Measurements from ENCODE around the gene REELD1. TPM values are rescaled to one million over a fixed set of nuclear protein-coding genes. Genes with fewer than 3 reads are reported as not detected.

The REELD1 gene
- total RNA-seq, 1 donor, result not detected

GRCh38 chr4:146202665-146203064 is 11.7 kb upstream of the REELD1 start:
- Histone ChIP-seq H4K20me1 (ENCODE audit: insufficient read depth, low read length) (no peaks in the 10 kb centered on the region), H3K4me2 (ENCODE audit: insufficient read depth, low read length) (no peak overlapping the region), H3K4me1 (ENCODE audit: insufficient read depth, low read length) (no peaks in the 10 kb centered on the region), H3K9me3 (ENCODE audit: low read depth, low read length) (no peaks in the 10 kb centered on the region), H3K36me3 (ENCODE audit: insufficient read depth, low read length) (no peaks in the 10 kb centered on the region), H3K79me2 (ENCODE audit: insufficient read depth, low read length) (no peaks in the 10 kb centered on the region), H2AFZ (ENCODE audit: low read length) (no peak overlapping the region), H3K27me3 (ENCODE audit: insufficient read depth, low read length) (peaks cover 3% of the 10 kb centered on the region), H3K27ac (ENCODE audit: low read depth, low read length) (no peak overlapping the region), H3K4me3 (ENCODE audit: insufficient read depth, low read length) (no peak overlapping the region)
- TF ChIP-seq, protein P1, sequence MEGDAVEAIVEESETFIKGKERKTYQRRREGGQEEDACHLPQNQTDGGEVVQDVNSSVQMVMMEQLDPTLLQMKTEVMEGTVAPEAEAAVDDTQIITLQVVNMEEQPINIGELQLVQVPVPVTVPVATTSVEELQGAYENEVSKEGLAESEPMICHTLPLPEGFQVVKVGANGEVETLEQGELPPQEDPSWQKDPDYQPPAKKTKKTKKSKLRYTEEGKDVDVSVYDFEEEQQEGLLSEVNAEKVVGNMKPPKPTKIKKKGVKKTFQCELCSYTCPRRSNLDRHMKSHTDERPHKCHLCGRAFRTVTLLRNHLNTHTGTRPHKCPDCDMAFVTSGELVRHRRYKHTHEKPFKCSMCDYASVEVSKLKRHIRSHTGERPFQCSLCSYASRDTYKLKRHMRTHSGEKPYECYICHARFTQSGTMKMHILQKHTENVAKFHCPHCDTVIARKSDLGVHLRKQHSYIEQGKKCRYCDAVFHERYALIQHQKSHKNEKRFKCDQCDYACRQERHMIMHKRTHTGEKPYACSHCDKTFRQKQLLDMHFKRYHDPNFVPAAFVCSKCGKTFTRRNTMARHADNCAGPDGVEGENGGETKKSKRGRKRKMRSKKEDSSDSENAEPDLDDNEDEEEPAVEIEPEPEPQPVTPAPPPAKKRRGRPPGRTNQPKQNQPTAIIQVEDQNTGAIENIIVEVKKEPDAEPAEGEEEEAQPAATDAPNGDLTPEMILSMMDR (IDR thresholded peaks at IDR 0.05; ENCODE audit: extremely low read depth, low read depth, low read length), result no peak
- no peak for DNase-seq (ENCODE audit: insufficient read length, low spot score, missing footprints)

GRCh38 chr4:146207410-146207809 is 6.9 kb upstream of the REELD1 start:
- TF ChIP-seq, protein P1 (IDR thresholded peaks at IDR 0.05; ENCODE audit: extremely low read depth, low read depth, low read length), result no peak
- no peak overlapping the region for H3K27ac ChIP-seq (ENCODE audit: low read depth, low read length)
- H3K4me1 ChIP-seq (ENCODE audit: insufficient read depth, low read length), result no peaks in the 10 kb centered on the region
- DNase-seq (ENCODE audit: insufficient read length, low spot score, missing footprints), result no peak
- H3K36me3 ChIP-seq (ENCODE audit: insufficient read depth, low read length), result no peaks in the 10 kb centered on the region
- no peak overlapping the region for H3K4me2 ChIP-seq (ENCODE audit: insufficient read depth, low read length)
- H3K4me3 ChIP-seq (ENCODE audit: insufficient read depth, low read length), result no peak overlapping the region
- H3K9me3 ChIP-seq (ENCODE audit: low read depth, low read length), result no peaks in the 10 kb centered on the region
- H4K20me1 ChIP-seq (ENCODE audit: insufficient read depth, low read length), result no peaks in the 10 kb centered on the region
- no peaks in the 10 kb centered on the region for H3K79me2 ChIP-seq (ENCODE audit: insufficient read depth, low read length)
- no peak overlapping the region for H2AFZ ChIP-seq (ENCODE audit: low read length)
- H3K27me3 ChIP-seq (ENCODE audit: insufficient read depth, low read length), result peaks cover 13% of the 10 kb centered on the region

GRCh38 chr4:146210890-146211289 is 3.4 kb upstream of the REELD1 start:
- no peak overlapping the region for H3K4me2 ChIP-seq (ENCODE audit: insufficient read depth, low read length)
- H3K4me3 ChIP-seq (ENCODE audit: insufficient read depth, low read length), result no peak overlapping the region
- DNase-seq (ENCODE audit: insufficient read length, low spot score, missing footprints), result no peak
- H3K79me2 ChIP-seq (ENCODE audit: insufficient read depth, low read length), result no peaks in the 10 kb centered on the region
- H4K20me1 ChIP-seq (ENCODE audit: insufficient read depth, low read length), result no peaks in the 10 kb centered on the region
- H3K9me3 ChIP-seq (ENCODE audit: low read depth, low read length), result no peaks in the 10 kb centered on the region
- H3K27me3 ChIP-seq (ENCODE audit: insufficient read depth, low read length), result peaks cover 13% of the 10 kb centered on the region
- no peaks in the 10 kb centered on the region for H3K4me1 ChIP-seq (ENCODE audit: insufficient read depth, low read length)
- H3K27ac ChIP-seq (ENCODE audit: low read depth, low read length), result no peak overlapping the region
- no peak overlapping the region for H2AFZ ChIP-seq (ENCODE audit: low read length)
- no peaks in the 10 kb centered on the region for H3K36me3 ChIP-seq (ENCODE audit: insufficient read depth, low read length)
- TF ChIP-seq, protein P1 (IDR thresholded peaks at IDR 0.05; ENCODE audit: extremely low read depth, low read depth, low read length), result no peak

- Histone ChIP-seq H3K27ac (ENCODE audit: low read depth, low read length) (no peak overlapping the region), H3K4me1 (ENCODE audit: insufficient read depth, low read length) (no peaks in the 10 kb centered on the region), H3K36me3 (ENCODE audit: insufficient read depth, low read length) (no peaks in the 10 kb centered on the region), H3K27me3 (ENCODE audit: insufficient read depth, low read length) (peaks cover 13% of the 10 kb centered on the region), H4K20me1 (ENCODE audit: insufficient read depth, low read length) (no peaks in the 10 kb centered on the region), H2AFZ (ENCODE audit: low read length) (peak overlapping the region; percentile 17), H3K9me3 (ENCODE audit: low read depth, low read length) (no peaks in the 10 kb centered on the region), H3K4me2 (ENCODE audit: insufficient read depth, low read length) (no peak overlapping the region), H3K4me3 (ENCODE audit: insufficient read depth, low read length) (no peak overlapping the region), H3K79me2 (ENCODE audit: insufficient read depth, low read length) (no peaks in the 10 kb centered on the region)
- DNase-seq (ENCODE audit: insufficient read length, low spot score, missing footprints), result no peak
- TF ChIP-seq, protein P1 (IDR thresholded peaks at IDR 0.05; ENCODE audit: extremely low read depth, low read depth, low read length), result no peak
These were observed 2.9 kb upstream of the REELD1 start for GRCh38 chr4:146211440-146211839.

Data from osteoblast (primary cell).